HEK293 (cell line): ENCODE results near the gene MAP4K5.

Experiments
- CTCF ChIP-seq: fragments of 450-650 bp; formaldehyde crosslinking; IDR thresholded peaks from 2 replicates; pipeline ENCODE4 v1.5.1; 2016; ENCODE audit warnings: missing biosample characterization, missing genetic modification characterization
- HIC1 ChIP-seq: fragments of 450-650 bp; formaldehyde crosslinking; IDR thresholded peaks from 2 replicates; pipeline ENCODE4 v1.5.1; 2016; ENCODE audit warnings: missing biosample characterization, missing genetic modification characterization
- KLF10 ChIP-seq: fragments of 450-650 bp; IDR thresholded peaks from 2 replicates; pipeline ENCODE4 v1.5.1; 2018; ENCODE audit warnings: missing biosample characterization, mild to moderate bottlenecking, missing genetic modification characterization
- PATZ1 ChIP-seq: fragments of 450-650 bp; formaldehyde crosslinking; IDR thresholded peaks from 2 replicates; pipeline ENCODE4 v1.5.1; 2016; ENCODE audit warnings: missing biosample characterization, missing genetic modification characterization
- REST ChIP-seq: fragments of 450-650 bp; formaldehyde crosslinking; IDR thresholded peaks from 2 replicates; pipeline ENCODE4 v1.5.1; 2016; ENCODE audit warnings: missing biosample characterization, missing genetic modification characterization
- TCF7L2 ChIP-seq: IDR thresholded peaks from 2 replicates; pipeline ENCODE4 v1.6.1; 2011; ENCODE audit warnings: low read depth, mild to moderate bottlenecking, inconsistent platforms, low read length, moderate library complexity, borderline replicate concordance
- ZBTB48 ChIP-seq: fragments of 450-650 bp; formaldehyde crosslinking; IDR thresholded peaks from 2 replicates; pipeline ENCODE4 v1.5.1; 2016; ENCODE audit warnings: missing biosample characterization, missing genetic modification characterization
- ZNF10 ChIP-seq: fragments of 450-650 bp; formaldehyde crosslinking; IDR thresholded peaks from 2 replicates; pipeline ENCODE4 v1.5.1; 2017; ENCODE audit warnings: missing biosample characterization, missing genetic modification characterization
- ZNF138 ChIP-seq: fragments of 450-650 bp; formaldehyde crosslinking; IDR thresholded peaks from 2 replicates; pipeline ENCODE4 v1.5.1; 2016; ENCODE audit warnings: missing biosample characterization, missing genetic modification characterization, borderline replicate concordance
- ZNF16 ChIP-seq: fragments of 450-650 bp; formaldehyde crosslinking; IDR thresholded peaks from 2 replicates; pipeline ENCODE4 v1.5.1; 2016; ENCODE audit warnings: low read depth, missing biosample characterization, missing genetic modification characterization
- ZNF24 ChIP-seq: fragments of 450-650 bp; formaldehyde crosslinking; IDR thresholded peaks from 2 replicates; pipeline ENCODE4 v1.5.1; 2016; ENCODE audit warnings: missing biosample characterization, missing genetic modification characterization
- ZNF274 ChIP-seq, 2 experiments: fragments of 200-500 bp in 1 of 2; fragments of 450-650 bp in 1 of 2; sonication (Bioruptor generic) in 1 of 2; formaldehyde crosslinking in 1 of 2; IDR thresholded peaks; 2 replicates each; pipeline versions ENCODE4 v1.5.1 to v1.6.1; 2014 to 2016; ENCODE audit warnings: borderline replicate concordance in 1 of 2, inconsistent platforms in 1 of 2, low read length in 1 of 2, missing biosample characterization in 1 of 2, missing genetic modification characterization in 1 of 2
- ZNF624 ChIP-seq: fragments of 450-650 bp; formaldehyde crosslinking; IDR thresholded peaks from 2 replicates; pipeline ENCODE4 v1.5.1; 2017; ENCODE audit warnings: missing biosample characterization, missing genetic modification characterization
- ZNF707 ChIP-seq: fragments of 450-650 bp; formaldehyde crosslinking; IDR thresholded peaks from 2 replicates; pipeline ENCODE4 v1.5.1; 2016; ENCODE audit warnings: missing biosample characterization, missing genetic modification characterization

GRCh38 chr14:50534997-50535396, 2.6 kb upstream of the MAP4K5 start:
- TF ChIP-seq PATZ1 (tag by site-specific recombination), result no peak
- TF ChIP-seq REST (tag by site-specific recombination), result no peak
- TF ChIP-seq HIC1 (tag by site-specific recombination), result no peak
- no peak for TF ChIP-seq TCF7L2
- TF ChIP-seq ZNF10 (tag by site-specific recombination), result no peak
- no peak for TF ChIP-seq ZNF138
- TF ChIP-seq CTCF, result no peak
- TF ChIP-seq ZNF707 (tag by site-specific recombination), result no peak
- TF ChIP-seq KLF10 (tag by site-specific recombination), result no peak
- TF ChIP-seq ZNF624 (tag by site-specific recombination), result no peak
- TF ChIP-seq ZNF16 (tag by site-specific recombination), result no peak
- no peak for TF ChIP-seq ZNF274 (IDR thresholded peaks at IDR 0.05; ENCODE audit: low read length)
- TF ChIP-seq ZNF274 (tag by site-specific recombination; IDR thresholded peaks at IDR 0.05; ENCODE audit: borderline replicate concordance), result no peak
- no peak for TF ChIP-seq ZNF24
- TF ChIP-seq ZBTB48 (tag by site-specific recombination), result no peak
